Astrocyte (in vitro differentiated cells and primary cell): Measurements from ENCODE around the gene SMARCA4. TPM values are rescaled to one million over a fixed set of nuclear protein-coding genes. Genes with fewer than 3 reads are reported as not detected.

ENCODE experiments used
- DNase-seq: peaks from one replicate; pipeline ENCODE4 v3.0.0-alpha.2; 2010; ENCODE audit warnings: low read depth
- FAIRE-seq: peaks from 2 replicates; lab custom pipeline; 2011; peaks lifted over from hg19 to GRCh38; lab: Jason Lieb, UNC
- H2AFZ ChIP-seq: 2 replicates; pipeline ENCODE4 v1.6.0; 2012; ENCODE audit warnings: low read depth, low read length, inconsistent platforms
- H3K27ac ChIP-seq: 2 replicates; pipeline ENCODE4 v1.5.1; 2011; ENCODE audit warnings: low read depth, low read length, inconsistent platforms
- H3K27me3 ChIP-seq: 2 replicates; pipeline ENCODE4 v1.6.0; 2011; ENCODE audit warnings: low read length, inconsistent platforms; ENCODE audit not compliant: insufficient read depth
- H3K36me3 ChIP-seq: 2 replicates; pipeline ENCODE4 v1.5.1; 2011; ENCODE audit warnings: low read length, inconsistent platforms; ENCODE audit not compliant: insufficient read depth
- H3K4me1 ChIP-seq: 2 replicates; pipeline ENCODE4 v1.5.1; 2011; ENCODE audit warnings: low read length, inconsistent platforms; ENCODE audit not compliant: insufficient read depth
- H3K4me2 ChIP-seq: 2 replicates; pipeline ENCODE4 v1.6.0; 2012; ENCODE audit warnings: low read length, inconsistent platforms
- H3K4me3 ChIP-seq: 2 replicates; pipeline ENCODE4 v1.5.1; 2011; ENCODE audit warnings: low read depth, mild to moderate bottlenecking, low read length, inconsistent platforms; ENCODE audit not compliant: insufficient read depth
- H3K79me2 ChIP-seq: 2 replicates; pipeline ENCODE4 v1.6.0; 2012; ENCODE audit warnings: mild to moderate bottlenecking, low read length, inconsistent platforms; ENCODE audit not compliant: insufficient read depth
- H3K9ac ChIP-seq: 2 replicates; pipeline ENCODE4 v1.6.0; 2012; ENCODE audit warnings: mild to moderate bottlenecking, low read length, inconsistent platforms
- H3K9me3 ChIP-seq: 2 replicates; pipeline ENCODE4 v1.5.1; 2012; ENCODE audit warnings: low read depth, mild to moderate bottlenecking, low read length, inconsistent platforms; ENCODE audit not compliant: insufficient read depth
- H4K20me1 ChIP-seq: 2 replicates; pipeline ENCODE4 v1.6.0; 2012; ENCODE audit warnings: low read length, inconsistent platforms; ENCODE audit not compliant: insufficient read depth
- H3K27ac Mint-ChIP-seq: one replicate; pipeline ENCODE4 v1.8.0; 2021; ENCODE audit warnings: mild to moderate bottlenecking, mixed read lengths; ENCODE audit not compliant: unreplicated experiment
- H3K27me3 Mint-ChIP-seq: one replicate; pipeline ENCODE4 v1.8.0; 2021; ENCODE audit warnings: low read depth, mixed read lengths; ENCODE audit not compliant: unreplicated experiment
- H3K36me3 Mint-ChIP-seq: one replicate; pipeline ENCODE4 v1.8.0; 2021; ENCODE audit warnings: low read depth, mixed read lengths; ENCODE audit not compliant: unreplicated experiment
- H3K4me1 Mint-ChIP-seq: one replicate; pipeline ENCODE4 v1.8.0; 2021; ENCODE audit warnings: low read depth, mixed read lengths; ENCODE audit not compliant: unreplicated experiment
- H3K4me3 Mint-ChIP-seq: one replicate; pipeline ENCODE4 v1.8.0; 2021; ENCODE audit warnings: mild to moderate bottlenecking, moderate library complexity, mixed read lengths; ENCODE audit not compliant: unreplicated experiment
- H3K9me3 Mint-ChIP-seq: one replicate; pipeline ENCODE4 v1.8.0; 2021; ENCODE audit warnings: mild to moderate bottlenecking, mixed read lengths; ENCODE audit not compliant: unreplicated experiment
- EZH2 ChIP-seq: IDR thresholded peaks from 2 replicates; pipeline ENCODE4 v1.6.1; 2012; ENCODE audit warnings: mild to moderate bottlenecking, low read length, inconsistent platforms; ENCODE audit not compliant: insufficient read depth
- total RNA-seq: library from RNA; stranded (reverse); gene quantifications from 2 replicates; pipeline ENCODE4 v1.2.1, GENCODE V29; 2021
- TF ChIP-seq, protein P1 (sequence below): IDR thresholded peaks from 2 replicates; pipeline ENCODE4 v1.5.1; 2011; ENCODE audit warnings: low read depth, mild to moderate bottlenecking, inconsistent platforms, low read length, moderate library complexity; ENCODE audit not compliant: insufficient read depth

Gene SMARCA4
- total RNA-seq, 1 donor from 2014 or later = 159 TPM

DNA sequence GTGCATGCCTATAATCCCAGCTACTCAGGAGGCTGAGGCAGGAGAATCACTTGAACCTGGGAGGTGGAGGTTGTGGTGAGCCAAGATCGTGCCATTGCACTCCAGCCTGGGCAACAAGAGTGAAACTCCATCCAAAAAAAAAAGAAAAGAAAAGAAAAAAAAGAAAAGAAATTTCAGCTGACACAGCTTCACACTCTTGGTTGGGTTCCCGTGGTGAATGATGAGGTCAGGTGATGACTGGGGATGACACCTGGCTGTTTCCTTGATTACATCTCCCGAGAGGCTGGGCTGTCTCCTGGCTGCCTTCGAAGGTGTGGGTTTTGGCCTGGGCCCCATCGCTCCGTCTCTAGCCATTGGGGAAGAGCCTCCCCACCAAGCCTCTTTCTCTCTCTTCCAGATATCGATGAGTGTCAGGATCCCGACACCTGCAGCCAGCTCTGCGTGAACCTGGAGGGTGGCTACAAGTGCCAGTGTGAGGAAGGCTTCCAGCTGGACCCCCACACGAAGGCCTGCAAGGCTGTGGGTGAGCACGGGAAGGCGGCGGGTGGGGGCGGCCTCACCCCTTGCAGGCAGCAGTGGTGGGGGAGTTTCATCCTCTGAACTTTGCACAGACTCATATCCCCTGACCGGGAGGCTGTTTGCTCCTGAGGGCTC lies 150.4 kb downstream of the SMARCA4 start:
- TF ChIP-seq, protein P1, sequence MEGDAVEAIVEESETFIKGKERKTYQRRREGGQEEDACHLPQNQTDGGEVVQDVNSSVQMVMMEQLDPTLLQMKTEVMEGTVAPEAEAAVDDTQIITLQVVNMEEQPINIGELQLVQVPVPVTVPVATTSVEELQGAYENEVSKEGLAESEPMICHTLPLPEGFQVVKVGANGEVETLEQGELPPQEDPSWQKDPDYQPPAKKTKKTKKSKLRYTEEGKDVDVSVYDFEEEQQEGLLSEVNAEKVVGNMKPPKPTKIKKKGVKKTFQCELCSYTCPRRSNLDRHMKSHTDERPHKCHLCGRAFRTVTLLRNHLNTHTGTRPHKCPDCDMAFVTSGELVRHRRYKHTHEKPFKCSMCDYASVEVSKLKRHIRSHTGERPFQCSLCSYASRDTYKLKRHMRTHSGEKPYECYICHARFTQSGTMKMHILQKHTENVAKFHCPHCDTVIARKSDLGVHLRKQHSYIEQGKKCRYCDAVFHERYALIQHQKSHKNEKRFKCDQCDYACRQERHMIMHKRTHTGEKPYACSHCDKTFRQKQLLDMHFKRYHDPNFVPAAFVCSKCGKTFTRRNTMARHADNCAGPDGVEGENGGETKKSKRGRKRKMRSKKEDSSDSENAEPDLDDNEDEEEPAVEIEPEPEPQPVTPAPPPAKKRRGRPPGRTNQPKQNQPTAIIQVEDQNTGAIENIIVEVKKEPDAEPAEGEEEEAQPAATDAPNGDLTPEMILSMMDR = no peak
- TF ChIP-seq EZH2 = no peak
- Mint-ChIP-seq H3K27ac (no peak overlapping the region), H3K4me1 (no peaks in the 10 kb centered on the region), H3K36me3 (peaks cover 20% of the 10 kb centered on the region), H3K9me3 (no peaks in the 10 kb centered on the region), H3K27me3 (no peaks in the 10 kb centered on the region), H3K4me3 (no peak overlapping the region)
- no peak overlapping the region for H3K27ac ChIP-seq
- no peak for DNase-seq
- H3K4me3 ChIP-seq = no peak overlapping the region
- H3K79me2 ChIP-seq = peaks cover 19% of the 10 kb centered on the region
- no peaks in the 10 kb centered on the region for H3K4me1 ChIP-seq
- no peak overlapping the region for H3K4me2 ChIP-seq
- no peak overlapping the region for H3K9ac ChIP-seq
- H3K27me3 ChIP-seq = no peaks in the 10 kb centered on the region
- FAIRE-seq = no peak
- H4K20me1 ChIP-seq = peaks cover 76% of the 10 kb centered on the region
- H3K9me3 ChIP-seq = no peaks in the 10 kb centered on the region
- peaks cover 45% of the 10 kb centered on the region for H3K36me3 ChIP-seq
- no peak overlapping the region for H2AFZ ChIP-seq

DNA sequence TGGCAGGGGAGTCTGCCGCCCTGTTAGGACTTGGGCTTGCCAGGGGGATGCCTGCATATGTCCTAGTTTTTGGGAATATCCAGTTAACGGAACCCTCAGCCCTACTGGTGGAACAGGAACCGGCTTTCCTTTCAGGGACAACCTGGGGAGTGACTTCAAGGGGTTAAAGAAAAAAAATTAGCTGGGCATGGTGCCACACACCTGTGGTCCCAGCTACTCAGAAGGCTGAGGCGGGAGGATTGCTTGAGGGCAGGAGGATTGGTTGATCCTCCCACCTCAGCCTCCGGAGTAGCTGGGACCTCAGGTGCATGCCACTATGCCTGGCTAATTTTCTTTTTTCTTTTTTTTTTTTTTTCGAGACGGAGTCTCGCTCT lies 150.9 kb downstream of the SMARCA4 start:
- H3K4me3 ChIP-seq = no peak overlapping the region
- no peak overlapping the region for H3K27ac Mint-ChIP-seq
- H3K36me3 ChIP-seq = peaks cover 44% of the 10 kb centered on the region
- no peak overlapping the region for H3K27ac ChIP-seq
- no peaks in the 10 kb centered on the region for H3K27me3 ChIP-seq
- FAIRE-seq (no peak), DNase-seq (no peak)
- H3K4me1 ChIP-seq = no peaks in the 10 kb centered on the region
- H3K4me3 Mint-ChIP-seq = no peak overlapping the region
- H3K9me3 ChIP-seq = no peaks in the 10 kb centered on the region
- H2AFZ ChIP-seq = no peak overlapping the region
- H3K27me3 Mint-ChIP-seq = no peaks in the 10 kb centered on the region
- H3K36me3 Mint-ChIP-seq = peaks cover 22% of the 10 kb centered on the region
- TF ChIP-seq, protein P1 = no peak
- TF ChIP-seq EZH2 = no peak
- no peak overlapping the region for H3K4me2 ChIP-seq
- peaks cover 76% of the 10 kb centered on the region for H4K20me1 ChIP-seq
- H3K9ac ChIP-seq = no peak overlapping the region
- no peaks in the 10 kb centered on the region for H3K4me1 Mint-ChIP-seq
- no peaks in the 10 kb centered on the region for H3K9me3 Mint-ChIP-seq
- H3K79me2 ChIP-seq = peaks cover 16% of the 10 kb centered on the region

Other genes starting within 250 kb of the SMARCA4 start
- gene DNM2, start 243.0 kb upstream of the SMARCA4 start, total RNA-seq = 129 TPM in 2 replicates
- 27.0 and 29.7 TPM in 2 replicates for gene TMED1, start 124.8 kb upstream of the SMARCA4 start, total RNA-seq
- 0.23 and 0.58 TPM in 2 replicates for gene C19orf38, start 112.6 kb upstream of the SMARCA4 start, total RNA-seq
- gene CARM1, start 89.5 kb upstream of the SMARCA4 start, total RNA-seq = 62.6 and 62.7 TPM in 2 replicates
- 69.5 and 76.7 TPM in 2 replicates for gene YIPF2, start 32.4 kb upstream of the SMARCA4 start, total RNA-seq
- 28.9 and 31.7 TPM in 2 replicates for gene TIMM29, start 32.2 kb upstream of the SMARCA4 start, total RNA-seq
- 120 and 153 TPM in 2 replicates for gene LDLR, start 128.4 kb downstream of the SMARCA4 start, total RNA-seq
- 2.0 and 3.2 TPM in 2 replicates for gene SPC24, start 194.8 kb downstream of the SMARCA4 start, total RNA-seq
- gene KANK2, start 236.5 kb downstream of the SMARCA4 start, total RNA-seq = 50.3 and 55.2 TPM in 2 replicates